Panc1 (cell line): ENCODE results near the gene MACROD2.

Experiments
- POLR2AphosphoS5 ChIP-seq: IDR thresholded peaks from 2 replicates; pipeline ENCODE4 v1.6.1; 2012; ENCODE audit warnings: mild to moderate bottlenecking, low read depth, low read length, moderate library complexity
- SIN3A ChIP-seq: IDR thresholded peaks from 2 replicates; pipeline ENCODE4 v1.6.1; 2012; ENCODE audit warnings: low read depth, mild to moderate bottlenecking, low read length, moderate library complexity, borderline replicate concordance; ENCODE audit not compliant: insufficient read depth
- TF ChIP-seq, protein P1 (sequence below): fragments of 450-650 bp; IDR thresholded peaks from 2 replicates; pipeline ENCODE4 v1.5.1; 2017; ENCODE audit warnings: mild to moderate bottlenecking

DNA sequence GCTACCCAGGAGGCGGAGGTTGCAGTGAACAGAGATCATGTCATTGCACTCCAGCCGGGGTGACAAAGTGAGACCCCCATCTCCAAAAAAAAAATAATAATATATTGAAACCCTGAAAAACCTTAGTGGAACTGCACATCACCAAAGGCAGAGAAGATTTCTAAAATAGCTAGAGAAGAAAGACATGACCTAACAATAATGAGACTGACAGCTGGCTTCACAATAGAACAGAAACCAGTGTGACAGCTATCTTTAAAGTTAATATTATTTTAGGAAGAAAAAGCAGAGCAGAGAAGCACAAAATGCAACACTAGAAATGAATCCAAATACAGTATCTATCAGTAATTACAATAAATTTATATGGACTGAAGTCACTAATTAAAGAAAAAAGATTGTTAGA is 409.2 kb downstream of the MACROD2 start:
- TF ChIP-seq, protein P1, sequence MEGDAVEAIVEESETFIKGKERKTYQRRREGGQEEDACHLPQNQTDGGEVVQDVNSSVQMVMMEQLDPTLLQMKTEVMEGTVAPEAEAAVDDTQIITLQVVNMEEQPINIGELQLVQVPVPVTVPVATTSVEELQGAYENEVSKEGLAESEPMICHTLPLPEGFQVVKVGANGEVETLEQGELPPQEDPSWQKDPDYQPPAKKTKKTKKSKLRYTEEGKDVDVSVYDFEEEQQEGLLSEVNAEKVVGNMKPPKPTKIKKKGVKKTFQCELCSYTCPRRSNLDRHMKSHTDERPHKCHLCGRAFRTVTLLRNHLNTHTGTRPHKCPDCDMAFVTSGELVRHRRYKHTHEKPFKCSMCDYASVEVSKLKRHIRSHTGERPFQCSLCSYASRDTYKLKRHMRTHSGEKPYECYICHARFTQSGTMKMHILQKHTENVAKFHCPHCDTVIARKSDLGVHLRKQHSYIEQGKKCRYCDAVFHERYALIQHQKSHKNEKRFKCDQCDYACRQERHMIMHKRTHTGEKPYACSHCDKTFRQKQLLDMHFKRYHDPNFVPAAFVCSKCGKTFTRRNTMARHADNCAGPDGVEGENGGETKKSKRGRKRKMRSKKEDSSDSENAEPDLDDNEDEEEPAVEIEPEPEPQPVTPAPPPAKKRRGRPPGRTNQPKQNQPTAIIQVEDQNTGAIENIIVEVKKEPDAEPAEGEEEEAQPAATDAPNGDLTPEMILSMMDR, result no peak
- TF ChIP-seq POLR2AphosphoS5, result no peak
- no peak for TF ChIP-seq SIN3A
